ENCODE data around the gene ZMIZ2. TPM values are rescaled to one million over a fixed set of nuclear protein-coding genes. Genes with fewer than 3 reads are reported as not detected.

ZMIZ2 gene
- total and polyA plus RNA-seq, 2 of the 8 experiments (the other 6 are each of a cell fraction or from before 2014, with no cell fraction given), result 24.4 to 66.4 TPM

- no peak for TF ChIP-seq CBX8 (IDR thresholded peaks at IDR 0.05; ENCODE audit: borderline replicate concordance, low read depth, low read length)
- no peak for TF ChIP-seq POU5F1 (IDR thresholded peaks at IDR 0.05; ENCODE audit: low read depth, low read length)
- TF ChIP-seq BRCA1 (IDR thresholded peaks at IDR 0.05; ENCODE audit: low read depth, low read length), result no peak
- TF ChIP-seq HDAC2 (IDR thresholded peaks at IDR 0.05; ENCODE audit: borderline replicate concordance in 1 of 2, low read depth in 2 of 2, low read length in 2 of 2), result no peak
- TF ChIP-seq ATF3 (IDR thresholded peaks at IDR 0.05; ENCODE audit: insufficient read depth, low read depth, low read length), result no peak
- TF ChIP-seq E2F6 (IDR thresholded peaks at IDR 0.05), result no peak
- no peak for TF ChIP-seq SIRT6 (IDR thresholded peaks at IDR 0.05; ENCODE audit: low read length)
- no peak for TF ChIP-seq ASH2L (IDR thresholded peaks at IDR 0.05; ENCODE audit: low read length)
- no peak for TF ChIP-seq RBBP5 (IDR thresholded peaks at IDR 0.05; ENCODE audit: borderline replicate concordance, low read depth, low read length)
Observed at GRCh38 chr7:44760034-44760580, 11.5 kb downstream of the ZMIZ2 start (continued).

Data from H1 (cell line).